ENCODE data around the gene CDKN2B. TPM values are rescaled to one million over a fixed set of nuclear protein-coding genes. Genes with fewer than 3 reads are reported as not detected.

CDKN2B gene
- total RNA-seq, 1 experiment from 2014 or later = 9.8 TPM

DNA sequence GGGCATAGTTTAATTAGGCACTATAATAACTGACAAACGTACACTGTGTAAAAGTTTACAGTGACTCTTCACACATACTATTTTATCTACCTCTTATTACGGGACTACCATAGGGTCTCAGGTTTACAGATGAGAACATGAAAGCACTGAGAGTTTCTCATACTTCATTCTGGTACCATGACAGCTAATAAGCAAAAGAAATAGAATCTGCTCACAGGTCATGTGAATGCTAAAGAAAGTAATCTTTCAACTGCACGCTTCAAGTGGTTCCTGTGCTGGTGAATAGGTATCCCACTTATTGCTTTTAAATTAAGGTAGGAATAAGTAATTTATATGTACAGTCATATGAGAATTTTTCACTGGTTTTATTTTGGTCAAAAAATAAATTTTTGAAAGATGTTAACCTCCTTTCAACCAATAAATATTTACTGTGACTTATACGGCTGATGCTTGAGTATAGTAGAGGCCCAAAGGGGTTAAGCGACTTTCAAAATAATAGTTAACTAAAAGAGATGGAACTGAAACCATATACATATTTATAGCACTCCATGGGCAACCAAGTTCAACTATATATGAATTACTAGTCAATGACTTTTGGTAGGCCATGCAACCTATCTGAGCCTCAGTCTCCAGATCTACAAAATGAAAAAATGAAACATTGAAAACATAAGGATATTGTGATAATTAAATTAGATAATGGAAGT lies 23.0 kb downstream of the CDKN2B start:
- no peak overlapping the region for H3K9ac ChIP-seq (ENCODE audit: low read length)
- H3K79me2 ChIP-seq (ENCODE audit: insufficient read depth, low read length) = peaks cover 35% of the 10 kb centered on the region
- H3K4me3 ChIP-seq (replicated peaks in 1 of 2; ENCODE audit: low read depth in 1 of 2, low read length in 2 of 2) = no peak overlapping the region
- no peaks in the 10 kb centered on the region for H3K4me1 ChIP-seq (ENCODE audit: control insufficient read depth in 1 of 2, insufficient read depth in 2 of 2, low read length in 2 of 2)
- no TSS peak for BruUV-seq (replicated peaks)
- intact Hi-C loops (cut with micrococcal nuclease) = no loop called here
- H3K9me3 ChIP-seq (ENCODE audit: control insufficient read depth in 1 of 2, insufficient read depth in 1 of 2, low read depth in 1 of 2, low read length in 2 of 2) = no peaks in the 10 kb centered on the region
- no peak for ATAC-seq
- no peaks in the 10 kb centered on the region for H3K9me2 ChIP-seq (ENCODE audit: insufficient read depth)
- no peaks in the 10 kb centered on the region for H3K27me3 ChIP-seq (ENCODE audit: insufficient read depth, low read length)
- H2AFZ ChIP-seq (ENCODE audit: low read depth, low read length, poor library complexity, severe bottlenecking) = no peak overlapping the region
- RAD21 ChIA-PET (ENCODE audit: low non-redundant PET in 1 of 2, low total read pairs in 2 of 2, uncharacterized antibody in 2 of 2, unreplicated experiment in 2 of 2) = no interaction called here
- DNase-seq (ENCODE audit: low read depth, low spot score) = no peak
- H3K27ac ChIP-seq (ENCODE audit: low read depth, low read length) = no peak overlapping the region
- POLR2A ChIA-PET = interaction anchor here (1.0 kb wide), 1 partner anchor 99 kb away, joined by 4 read pairs; no protein-coding TSS in a partner anchor
- no peaks in the 10 kb centered on the region for H4K20me1 ChIP-seq (ENCODE audit: insufficient read depth)
- no peaks in the 10 kb centered on the region for H3K36me3 ChIP-seq (ENCODE audit: control insufficient read depth in 1 of 2, insufficient read depth in 2 of 2, low read length in 2 of 2)
- CTCF ChIA-PET = interaction anchor here (1.3 to 1.4 kb wide), 2 partner anchors 23 to 258 kb away, joined by 3 to 6 read pairs; partner anchors contain the start of gene CDKN2B
- no peak overlapping the region for H3K4me2 ChIP-seq (ENCODE audit: low read length)
- TF ChIP-seq CEBPB (IDR thresholded peaks at IDR 0.05; ENCODE audit: low read depth) (no peak), EZH2 (IDR thresholded peaks at IDR 0.05) (no peak), MAX (IDR thresholded peaks at IDR 0.05) (no peak), SP1 (IDR thresholded peaks at IDR 0.05; ENCODE audit: low read depth) (no peak), SRF (IDR thresholded peaks at IDR 0.05; ENCODE audit: low read depth) (no peak), RAD21 (IDR thresholded peaks at IDR 0.05; ENCODE audit: low read depth) (no peak), ATF3 (IDR thresholded peaks at IDR 0.05) (no peak), EZH2phosphoT487 (IDR thresholded peaks at IDR 0.05; ENCODE audit: borderline replicate concordance) (no peak), YY1 (IDR thresholded peaks at IDR 0.05; ENCODE audit: extremely low read depth, insufficient replicate concordance, low read depth, low read length) (no peak), JUND (IDR thresholded peaks at IDR 0.05) (no peak), POLR2AphosphoS5 (IDR thresholded peaks at IDR 0.05; ENCODE audit: low read depth, low read length) (no peak), CBX3 (IDR thresholded peaks at IDR 0.05; ENCODE audit: low read depth) (no peak), POLR2A (IDR thresholded peaks at IDR 0.05; ENCODE audit: borderline replicate concordance, extremely low read depth, insufficient read depth, insufficient read length) (no peak), ZNF274 (IDR thresholded peaks at IDR 0.05; ENCODE audit: low read depth, low read length) (no peak), CTCF (IDR thresholded peaks at IDR 0.05 in 2 of 3, conservative IDR thresholded peaks at IDR 0.05 in 1 of 3; ENCODE audit: borderline replicate concordance in 1 of 3, insufficient read depth in 1 of 3, low read depth in 2 of 3, low read length in 2 of 3) (no peak), ZBTB33 (IDR thresholded peaks at IDR 0.05; ENCODE audit: extremely low read depth, insufficient replicate concordance, low read length) (no peak), EGR1 (IDR thresholded peaks at IDR 0.05; ENCODE audit: low read depth) (no peak), SIN3A (IDR thresholded peaks at IDR 0.05; ENCODE audit: low read depth) (no peak)
- TF ChIP-seq, protein P1, sequence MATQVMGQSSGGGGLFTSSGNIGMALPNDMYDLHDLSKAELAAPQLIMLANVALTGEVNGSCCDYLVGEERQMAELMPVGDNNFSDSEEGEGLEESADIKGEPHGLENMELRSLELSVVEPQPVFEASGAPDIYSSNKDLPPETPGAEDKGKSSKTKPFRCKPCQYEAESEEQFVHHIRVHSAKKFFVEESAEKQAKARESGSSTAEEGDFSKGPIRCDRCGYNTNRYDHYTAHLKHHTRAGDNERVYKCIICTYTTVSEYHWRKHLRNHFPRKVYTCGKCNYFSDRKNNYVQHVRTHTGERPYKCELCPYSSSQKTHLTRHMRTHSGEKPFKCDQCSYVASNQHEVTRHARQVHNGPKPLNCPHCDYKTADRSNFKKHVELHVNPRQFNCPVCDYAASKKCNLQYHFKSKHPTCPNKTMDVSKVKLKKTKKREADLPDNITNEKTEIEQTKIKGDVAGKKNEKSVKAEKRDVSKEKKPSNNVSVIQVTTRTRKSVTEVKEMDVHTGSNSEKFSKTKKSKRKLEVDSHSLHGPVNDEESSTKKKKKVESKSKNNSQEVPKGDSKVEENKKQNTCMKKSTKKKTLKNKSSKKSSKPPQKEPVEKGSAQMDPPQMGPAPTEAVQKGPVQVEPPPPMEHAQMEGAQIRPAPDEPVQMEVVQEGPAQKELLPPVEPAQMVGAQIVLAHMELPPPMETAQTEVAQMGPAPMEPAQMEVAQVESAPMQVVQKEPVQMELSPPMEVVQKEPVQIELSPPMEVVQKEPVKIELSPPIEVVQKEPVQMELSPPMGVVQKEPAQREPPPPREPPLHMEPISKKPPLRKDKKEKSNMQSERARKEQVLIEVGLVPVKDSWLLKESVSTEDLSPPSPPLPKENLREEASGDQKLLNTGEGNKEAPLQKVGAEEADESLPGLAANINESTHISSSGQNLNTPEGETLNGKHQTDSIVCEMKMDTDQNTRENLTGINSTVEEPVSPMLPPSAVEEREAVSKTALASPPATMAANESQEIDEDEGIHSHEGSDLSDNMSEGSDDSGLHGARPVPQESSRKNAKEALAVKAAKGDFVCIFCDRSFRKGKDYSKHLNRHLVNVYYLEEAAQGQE (IDR thresholded peaks at IDR 0.05; ENCODE audit: low read depth) = no peak
